Hematopoietic multipotent progenitor cell treated with erythropoietin and hydrocortisone succinate and interleukin-3 and kit ligand, for 8 days (in vitro differentiated cells): Measurements from ENCODE around the gene ZG16B.

Experiments
- DNase-seq: peaks from one replicate; pipeline ENCODE4 v3.0.0-alpha.2; 2015

The ZG16B gene, protein sequence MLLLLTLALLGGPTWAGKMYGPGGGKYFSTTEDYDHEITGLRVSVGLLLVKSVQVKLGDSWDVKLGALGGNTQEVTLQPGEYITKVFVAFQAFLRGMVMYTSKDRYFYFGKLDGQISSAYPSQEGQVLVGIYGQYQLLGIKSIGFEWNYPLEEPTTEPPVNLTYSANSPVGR

DNA sequence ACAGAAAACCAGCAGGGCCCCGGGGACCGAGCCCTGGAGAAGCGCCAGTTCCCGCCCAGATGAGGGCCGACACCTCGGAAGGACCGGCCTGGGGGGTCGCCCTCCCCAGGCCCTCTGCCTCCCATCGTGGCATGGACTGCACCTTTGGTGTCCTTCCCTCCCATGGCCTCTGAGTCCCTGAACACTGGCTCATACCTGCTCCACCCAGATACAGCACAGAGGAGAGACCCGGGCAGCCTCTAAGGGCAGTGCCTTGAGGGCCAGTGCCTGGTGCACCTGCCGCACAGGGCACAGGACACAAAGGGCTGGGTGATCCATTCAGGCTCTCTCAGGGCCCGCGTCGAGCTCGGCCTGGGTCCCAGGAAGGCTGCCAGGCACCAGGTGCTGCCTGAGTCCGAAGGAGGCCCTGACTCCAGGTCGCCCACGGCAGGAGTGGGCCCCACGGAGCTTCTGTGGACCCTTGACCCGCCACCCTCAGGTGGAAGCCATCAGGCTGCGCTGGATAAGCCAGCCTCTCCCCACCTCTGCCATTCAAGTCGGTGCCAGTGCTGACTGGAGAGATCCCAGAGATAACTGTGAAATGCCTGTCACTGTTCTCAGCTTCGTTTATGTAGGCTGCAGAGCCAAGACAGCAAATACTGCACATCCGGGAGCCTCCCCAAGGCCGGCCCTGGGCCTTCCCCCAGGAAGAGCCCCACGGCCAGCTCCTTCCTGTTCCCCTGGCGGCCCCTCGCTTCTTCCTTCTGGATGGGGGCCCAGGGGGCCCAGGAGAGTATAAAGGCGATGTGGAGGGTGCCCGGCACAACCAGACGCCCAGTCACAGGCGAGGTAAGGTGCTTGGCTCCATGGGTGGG is at the start of gene ZG16B:
Gene ZG16B, plus strand, starts transcription at position 803 of the 854 bp plus-strand sequence. CDS start 139 bp downstream, outside the sequence.
- no peak for DNase-seq

DNA sequence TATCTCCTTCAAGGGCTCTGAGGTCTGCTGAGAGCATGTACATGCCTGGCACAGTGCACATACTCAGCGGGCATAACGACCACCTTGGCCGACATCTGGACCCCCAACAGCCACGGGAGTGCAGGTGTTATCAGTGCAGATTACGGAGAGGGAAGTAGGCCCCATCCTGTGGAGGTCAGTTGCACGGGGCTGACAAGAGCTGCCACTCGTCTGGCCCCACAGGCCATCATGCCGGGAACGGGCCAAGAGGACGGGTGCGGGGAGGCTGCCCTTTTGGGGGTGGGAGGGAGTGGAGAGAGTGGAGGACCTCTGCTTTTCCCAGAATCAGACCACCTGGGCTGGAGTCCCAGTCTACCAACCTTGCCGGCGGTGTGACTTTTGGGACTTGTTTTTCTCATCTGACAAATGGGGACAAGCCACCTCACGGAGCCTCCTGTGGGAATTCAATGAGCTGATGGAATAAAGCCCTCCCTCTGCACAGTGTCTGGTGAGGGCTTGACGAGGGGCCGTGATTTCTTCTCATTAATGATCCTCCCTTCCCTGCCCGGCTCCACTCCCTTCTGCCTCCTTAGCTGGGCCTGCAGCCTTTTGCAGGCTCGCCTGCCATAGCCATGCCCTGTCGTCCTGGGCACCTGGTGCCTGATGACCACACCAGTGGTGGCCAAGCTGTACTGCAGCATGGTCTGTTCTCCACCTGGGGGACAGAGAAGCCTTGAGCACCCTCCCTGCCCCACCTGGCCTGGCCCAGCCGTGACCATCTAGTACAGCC is 47.3 kb upstream of the ZG16B start:
- no peak for DNase-seq

DNA sequence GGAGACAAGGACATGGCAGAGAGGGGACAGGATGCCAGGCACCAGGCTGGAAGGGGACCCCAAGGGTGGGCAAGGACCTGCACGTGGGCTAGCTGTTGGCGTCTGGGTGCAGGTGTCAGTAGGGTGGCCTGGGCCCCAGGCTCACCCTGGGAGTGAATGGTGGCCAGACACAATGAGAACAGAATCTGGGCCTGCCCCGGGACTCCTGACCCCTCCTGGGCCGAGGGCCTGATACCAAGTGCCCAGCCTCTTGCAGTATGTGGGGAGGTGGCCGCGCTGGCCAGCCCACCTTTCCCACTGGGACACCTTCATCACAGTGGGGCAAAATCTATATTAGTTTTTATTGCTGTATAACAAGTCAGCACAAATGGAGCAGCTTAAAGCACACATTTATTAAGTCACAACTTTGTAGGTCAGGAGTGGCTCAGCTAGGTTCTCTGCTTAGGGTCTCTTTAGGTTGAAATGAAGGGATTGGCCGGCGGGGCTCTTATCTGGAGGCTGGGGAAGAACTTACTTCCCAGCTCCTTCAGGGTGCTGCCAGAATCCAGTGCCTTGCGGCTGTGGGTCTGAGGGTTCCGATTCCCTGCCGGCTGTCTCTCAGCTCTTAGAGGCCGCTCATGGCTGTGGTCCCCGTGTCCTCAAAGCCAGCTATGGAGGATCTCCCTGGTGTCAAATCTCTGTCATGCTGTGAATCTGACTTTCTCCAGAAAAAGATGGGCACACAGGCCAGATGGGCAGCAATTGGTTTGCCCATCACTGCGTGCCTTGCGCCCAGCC is 46.3 kb upstream of the ZG16B start:
- no peak for DNase-seq

DNA sequence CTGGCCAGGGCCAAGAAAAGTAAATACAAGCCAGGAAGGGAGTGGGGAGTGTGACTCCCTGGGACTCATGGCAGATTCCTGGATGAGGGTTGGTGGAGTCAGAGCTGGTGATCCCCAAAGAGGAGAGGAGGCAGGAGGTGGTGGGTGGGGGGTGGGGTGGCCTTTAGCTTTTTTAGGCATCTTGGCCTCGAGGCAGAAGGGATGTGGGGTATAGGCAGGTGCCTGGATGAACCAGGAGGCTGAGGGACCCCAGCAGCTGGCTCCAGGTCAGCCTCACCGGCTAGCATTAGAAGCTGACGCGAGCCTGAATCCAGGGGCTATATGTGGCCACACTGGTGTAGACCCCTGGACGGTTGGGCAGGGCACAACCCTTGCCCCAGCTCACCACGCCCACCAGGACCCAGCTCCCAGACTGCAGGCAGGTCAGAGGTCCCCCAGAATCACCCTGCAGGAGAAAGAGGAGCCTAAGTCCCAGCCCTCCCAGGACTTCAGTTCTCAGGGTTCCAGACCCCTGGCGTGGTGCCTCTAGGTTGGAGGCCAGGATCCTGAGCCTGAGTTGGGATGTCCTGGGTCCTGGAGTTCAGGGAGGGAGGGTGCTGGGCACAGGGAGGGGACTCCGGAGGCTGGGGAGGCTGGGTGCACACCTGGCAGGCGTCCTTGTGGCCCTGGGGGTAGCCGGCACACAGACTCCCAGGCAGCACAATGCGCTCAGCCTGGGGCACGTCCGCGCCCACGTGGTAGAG is 45.6 kb upstream of the ZG16B start:
- no peak for DNase-seq

DNA sequence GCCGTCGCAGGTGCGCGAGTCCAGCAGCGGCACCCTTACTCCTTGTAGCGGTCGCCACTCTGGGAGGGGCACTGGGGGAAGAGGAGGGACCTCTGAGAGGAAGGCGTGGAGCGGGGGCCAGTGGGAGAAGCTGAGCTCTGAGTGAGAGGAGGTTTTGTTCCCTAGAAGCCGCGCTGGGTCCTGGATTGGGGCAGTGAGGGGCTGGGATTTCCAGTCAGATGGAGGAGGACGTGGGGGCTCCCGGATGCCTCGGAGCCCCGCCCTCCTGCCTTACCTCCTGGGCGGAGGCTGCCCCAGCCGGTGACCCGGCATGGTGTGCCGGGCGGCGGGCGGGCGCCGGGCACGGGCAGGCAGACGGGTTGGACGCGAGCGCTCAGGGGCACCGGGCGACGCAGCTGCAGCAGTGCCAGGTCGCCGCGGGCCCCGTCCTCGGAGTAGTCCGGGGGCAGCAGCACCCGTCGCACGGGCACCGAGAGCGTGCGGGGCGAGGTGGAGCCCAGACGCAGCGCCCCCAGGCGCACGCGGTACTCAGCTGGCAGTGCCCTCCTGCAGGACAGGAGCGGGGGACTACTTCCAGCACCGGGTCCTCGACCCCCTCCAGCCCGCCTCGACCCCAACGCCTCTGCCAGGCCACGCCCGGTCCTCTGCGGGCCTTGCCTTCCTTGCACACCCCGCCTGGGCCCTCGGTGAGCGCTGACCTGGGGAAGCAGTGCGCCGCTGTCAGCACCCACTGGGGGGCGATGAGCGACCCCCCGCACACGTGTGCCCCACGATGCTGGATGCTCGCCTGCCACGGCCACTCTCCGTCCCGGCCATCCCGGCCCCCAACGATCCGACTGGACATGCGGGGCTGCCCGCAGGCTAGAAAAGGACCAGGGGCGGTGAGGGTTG is 44.8 kb upstream of the ZG16B start:
- no peak for DNase-seq

DNA sequence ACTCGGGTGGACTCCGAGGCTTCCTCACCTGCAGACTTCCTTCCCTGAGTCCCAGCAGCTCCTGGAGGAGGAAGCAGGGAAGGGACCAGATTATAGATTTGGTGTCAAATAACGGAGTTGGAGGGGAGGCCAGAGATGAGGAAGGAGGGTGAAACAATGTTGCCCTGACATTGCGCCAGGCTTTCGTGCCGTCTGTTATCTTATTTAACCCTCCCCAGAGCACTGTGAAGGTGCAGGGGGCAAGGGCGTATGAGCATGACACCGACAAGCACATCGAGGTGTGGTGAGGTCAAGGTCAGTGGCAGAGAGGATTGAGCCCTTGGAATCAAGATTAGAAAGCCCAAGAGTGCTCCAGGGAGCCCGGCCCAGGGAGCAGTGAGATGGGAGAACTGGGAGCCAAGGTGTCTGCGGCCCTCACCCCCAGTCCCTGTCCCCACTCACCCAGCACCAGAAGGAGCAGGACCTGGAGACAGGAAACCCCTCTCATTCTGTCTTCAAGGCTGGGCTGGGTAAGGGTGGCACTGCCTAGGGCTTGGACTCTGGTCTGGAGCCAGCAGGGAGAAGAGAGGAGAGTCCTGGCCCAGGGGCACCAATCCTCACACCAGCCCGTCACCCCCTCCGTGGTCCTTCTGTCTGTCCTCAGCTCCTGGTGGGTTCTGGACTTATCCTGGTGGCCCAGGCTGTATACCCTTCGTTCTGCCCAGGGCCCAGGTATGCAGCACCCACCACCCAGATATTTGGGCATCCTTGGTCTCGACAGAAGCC is 43.9 kb upstream of the ZG16B start:
- no peak for DNase-seq

DNA sequence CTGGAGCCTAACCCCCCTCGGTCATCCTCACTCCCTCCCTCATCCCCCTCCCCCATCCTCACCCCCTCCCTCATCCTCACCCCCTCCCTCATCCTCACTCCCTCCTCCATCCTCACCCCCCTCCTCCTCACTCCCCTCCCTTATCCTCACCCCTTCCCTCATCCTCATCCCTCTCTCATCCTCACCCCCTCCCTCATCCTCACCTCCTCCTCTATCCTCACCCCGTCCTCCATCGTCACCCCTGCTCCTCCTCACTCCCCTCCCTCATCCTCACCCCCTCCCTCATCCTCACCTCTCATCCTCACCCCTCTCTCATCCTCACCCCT is 43.3 kb upstream of the ZG16B start:
- DNase-seq, result no peak

DNA sequence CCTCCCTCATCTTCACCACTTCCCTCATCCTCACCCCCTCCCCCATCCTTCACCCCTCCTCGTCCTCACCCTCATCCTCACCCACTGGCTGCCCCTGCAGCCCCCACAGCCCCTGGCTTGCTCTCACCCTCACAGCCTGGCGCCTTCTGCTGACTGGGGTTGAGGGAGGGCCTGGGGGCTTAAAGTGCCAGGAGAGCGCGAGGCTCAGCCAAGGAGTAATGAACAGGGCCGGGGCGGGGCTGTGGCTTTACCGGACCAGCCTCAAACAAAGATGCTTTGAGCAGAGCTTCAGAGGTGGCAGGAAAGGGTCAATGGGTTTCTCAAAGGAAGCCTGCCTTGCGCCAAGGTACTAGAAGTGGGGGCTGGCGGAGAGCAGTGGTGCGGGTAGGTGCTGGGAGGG is 42.7 kb upstream of the ZG16B start, which contains the start of gene PRSS33:
Gene PRSS33, minus strand, starts transcription at position 155 of the 400 bp plus-strand sequence. CDS start 1,013 bp downstream, outside the sequence.
- DNase-seq, result no peak

DNA sequence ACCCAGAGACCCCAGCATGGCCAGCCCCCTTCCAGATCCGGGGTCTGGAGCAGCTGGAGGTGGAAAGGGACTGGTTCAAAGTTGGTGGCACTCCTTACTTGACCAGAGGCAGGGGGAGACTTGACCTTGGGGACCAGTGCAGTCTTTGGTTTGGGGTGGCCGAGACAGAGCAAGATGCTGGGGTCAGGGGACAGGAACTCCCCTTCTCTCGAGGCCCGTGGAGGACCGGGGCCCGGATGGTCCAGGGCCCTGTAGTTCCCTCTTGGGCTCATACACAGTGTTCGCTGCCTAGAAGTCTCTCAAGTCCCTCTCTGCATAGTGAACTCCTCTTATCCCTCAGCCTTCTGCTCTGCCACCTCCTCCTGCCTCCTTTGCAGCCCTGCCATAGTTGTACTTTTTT is 42.1 kb upstream of the ZG16B start:
- no peak for DNase-seq

DNA sequence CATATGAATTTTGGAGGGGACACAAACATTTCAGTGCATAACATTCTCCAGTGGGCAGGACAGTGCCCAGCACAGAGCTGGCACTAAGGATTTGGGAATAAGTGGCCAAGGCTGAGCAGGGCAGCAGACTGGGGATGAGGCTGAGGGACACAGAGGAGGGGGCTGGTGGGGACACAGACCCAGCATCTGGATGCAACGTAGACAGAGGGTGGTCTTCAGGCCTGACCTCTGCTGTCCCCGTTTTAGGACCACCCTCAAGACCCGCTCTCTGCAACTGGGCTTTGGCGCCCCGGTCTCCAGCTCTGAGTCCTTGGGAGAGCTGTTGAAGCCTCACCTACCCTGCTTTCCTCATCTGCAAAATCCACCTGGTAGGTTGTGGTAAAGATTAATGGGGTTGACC is 39.5 kb upstream of the ZG16B start:
- DNase-seq, result no peak

DNA sequence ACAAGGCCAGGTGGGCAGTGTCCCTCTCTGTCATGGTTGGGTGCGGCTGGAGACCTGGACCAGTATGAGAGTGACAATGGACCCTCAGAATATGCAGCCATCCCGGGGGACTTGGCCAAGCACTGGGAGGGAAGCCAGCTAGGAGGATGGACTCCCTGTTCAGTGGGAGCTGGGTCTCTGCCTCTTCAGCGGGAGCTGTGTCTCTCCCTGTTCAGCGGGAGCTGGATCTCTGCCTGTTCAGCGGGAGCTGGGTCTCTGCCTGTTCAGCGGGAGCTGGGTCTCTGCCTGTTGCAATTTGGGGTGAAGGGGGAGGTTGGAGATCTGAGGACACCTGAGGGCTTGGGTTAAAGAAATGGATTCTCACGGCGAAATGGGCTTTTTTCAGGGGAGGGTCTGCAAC is 38.9 kb upstream of the ZG16B start:
- DNase-seq, result no peak

DNA sequence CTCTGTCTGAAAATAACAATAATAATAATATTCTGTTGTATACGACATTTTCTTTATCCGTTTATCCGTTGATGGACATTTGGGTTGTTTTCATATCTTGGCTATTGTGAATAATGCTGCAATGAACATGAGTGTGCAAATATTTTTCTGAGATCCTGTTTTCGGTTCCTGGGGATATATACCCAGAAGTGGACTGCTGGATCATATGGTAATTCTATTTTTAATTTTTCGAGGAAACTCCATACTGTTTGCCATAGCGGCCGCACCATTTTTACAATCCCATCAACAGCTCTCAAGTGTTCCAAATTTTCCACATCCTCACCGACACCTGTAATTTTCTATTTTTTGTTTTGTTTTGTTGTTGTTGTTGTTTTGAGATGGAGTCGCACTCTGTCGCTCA is 37.2 kb upstream of the ZG16B start:
- DNase-seq, result no peak

DNA sequence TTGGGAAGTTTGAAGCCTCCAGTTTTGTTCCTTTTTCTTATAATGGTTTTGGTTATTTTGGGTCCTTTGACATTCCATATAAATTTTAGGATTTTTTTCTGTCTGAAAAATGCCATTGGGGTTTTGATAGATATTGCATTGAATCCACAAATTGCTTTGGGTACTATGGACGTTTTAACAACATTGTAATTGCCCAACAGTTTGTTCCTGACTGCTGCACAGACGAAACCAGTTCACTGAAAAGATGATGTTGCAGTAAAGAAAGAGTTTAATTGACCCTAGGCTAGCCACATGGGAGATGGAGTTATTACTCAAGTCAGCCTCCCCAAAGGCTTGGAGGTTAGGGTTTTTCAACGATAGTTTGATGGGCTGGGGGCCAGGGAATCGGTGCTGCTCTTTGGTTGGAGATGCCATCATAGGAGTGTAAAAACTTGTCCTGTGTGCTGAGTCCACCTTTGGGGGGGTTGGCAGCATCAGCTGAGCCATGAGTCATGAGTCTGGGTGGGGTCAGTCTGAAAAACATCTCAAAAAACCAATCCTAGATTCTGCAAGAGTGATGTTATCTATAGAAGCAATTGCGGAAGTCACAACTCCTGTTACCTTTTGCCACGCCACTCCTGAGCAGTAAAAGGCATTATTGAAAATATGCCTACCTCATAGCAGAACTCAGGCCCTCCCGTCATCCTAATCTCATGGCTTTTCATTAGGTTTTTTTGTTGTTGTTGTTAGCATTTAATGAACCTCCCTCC is 34.5 kb upstream of the ZG16B start:
- no peak for DNase-seq

DNA sequence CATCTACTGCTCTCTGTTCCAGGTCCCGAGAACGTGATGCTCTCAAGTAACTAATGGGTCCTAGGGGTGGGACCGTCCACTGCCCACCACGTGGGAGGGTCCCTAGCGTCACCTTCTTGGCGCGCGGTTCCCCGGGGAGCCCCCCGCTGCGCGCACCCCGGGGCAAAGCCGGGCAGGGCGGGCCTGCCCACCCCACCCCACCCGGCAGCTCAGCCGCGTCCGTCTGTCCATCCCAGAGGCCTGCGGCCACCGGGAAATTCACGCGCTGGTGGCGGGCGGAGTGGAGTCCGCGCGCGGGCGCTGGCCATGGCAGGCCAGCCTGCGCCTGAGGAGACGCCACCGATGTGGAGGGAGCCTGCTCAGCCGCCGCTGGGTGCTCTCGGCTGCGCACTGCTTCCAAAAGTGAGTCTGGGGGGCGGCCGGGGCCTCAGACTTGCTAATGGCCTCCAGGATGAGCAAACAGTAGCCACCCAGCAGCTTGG is 31.3 kb upstream of the ZG16B start:
- DNase-seq, result no peak

DNA sequence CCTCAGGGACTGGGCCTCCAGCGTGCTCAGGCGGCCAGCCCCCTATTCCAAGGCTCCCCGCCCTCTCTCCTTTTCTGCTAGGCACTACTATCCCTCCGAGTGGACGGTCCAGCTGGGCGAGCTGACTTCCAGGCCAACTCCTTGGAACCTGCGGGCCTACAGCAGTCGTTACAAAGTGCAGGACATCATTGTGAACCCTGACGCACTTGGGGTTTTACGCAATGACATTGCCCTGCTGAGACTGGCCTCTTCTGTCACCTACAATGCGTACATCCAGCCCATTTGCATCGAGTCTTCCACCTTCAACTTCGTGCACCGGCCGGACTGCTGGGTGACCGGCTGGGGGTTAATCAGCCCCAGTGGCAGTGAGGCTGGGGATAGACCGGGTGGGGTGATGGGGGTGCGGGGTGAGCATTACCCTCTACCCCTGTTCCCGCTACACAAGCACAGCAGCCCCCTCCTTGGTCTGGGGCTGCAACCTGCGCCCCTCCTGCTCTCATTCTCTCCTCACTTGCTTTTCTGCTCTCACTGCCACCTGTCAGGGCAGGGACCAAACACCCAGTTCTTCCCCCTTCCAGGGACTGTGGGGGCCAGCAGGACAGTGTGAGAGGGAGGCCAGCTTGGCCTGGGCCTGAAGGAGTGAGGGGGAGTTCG is 30.8 kb upstream of the ZG16B start:
- DNase-seq, result no peak

DNA sequence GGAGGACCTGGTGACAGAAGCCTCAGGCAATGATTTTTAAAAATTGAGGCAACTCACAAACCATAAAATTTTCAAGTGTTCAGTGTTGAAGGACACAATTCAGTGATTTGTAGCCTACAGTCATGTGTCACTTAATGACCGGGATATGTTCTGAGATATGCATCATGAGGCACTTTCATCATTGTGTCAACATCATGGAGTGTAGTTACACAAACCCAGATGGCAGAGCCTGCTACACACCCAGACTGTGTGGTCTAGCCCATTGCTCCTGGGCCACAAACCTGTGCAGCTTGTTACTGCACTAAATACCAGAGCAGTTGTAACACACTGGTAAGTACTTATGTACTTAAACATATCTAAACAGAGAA is 30.3 kb upstream of the ZG16B start:
- no peak for DNase-seq

DNA sequence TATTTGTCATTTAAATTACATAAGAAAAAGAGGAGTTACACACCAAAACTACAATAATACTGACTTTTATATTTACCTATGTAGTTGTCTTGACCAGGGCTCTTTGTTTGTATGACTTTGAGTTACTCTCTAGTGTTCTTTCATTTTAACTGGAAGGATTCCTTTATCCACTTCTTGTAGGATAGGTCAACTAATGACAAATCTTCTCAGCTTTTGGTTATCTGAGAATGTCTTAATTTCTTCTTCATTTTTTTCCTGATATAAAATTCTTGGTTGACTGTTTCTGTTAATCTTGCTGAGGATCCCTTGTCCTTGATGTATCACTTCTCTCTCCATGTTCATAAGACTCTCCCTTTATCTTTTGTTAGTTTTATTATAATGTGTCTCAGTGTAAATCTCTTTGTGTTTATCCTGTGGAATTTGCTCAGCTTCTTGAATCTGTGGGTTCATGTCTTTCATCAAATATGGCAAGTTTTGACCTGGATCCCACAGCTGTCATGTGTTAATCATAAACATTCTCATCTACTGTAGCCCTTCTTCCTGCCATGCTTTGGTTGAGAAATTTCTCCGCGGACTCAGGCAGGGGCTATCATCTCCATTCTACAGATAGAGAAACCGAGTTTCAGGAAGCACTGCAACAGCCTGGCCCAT is 26.4 kb upstream of the ZG16B start:
- DNase-seq, result no peak

DNA sequence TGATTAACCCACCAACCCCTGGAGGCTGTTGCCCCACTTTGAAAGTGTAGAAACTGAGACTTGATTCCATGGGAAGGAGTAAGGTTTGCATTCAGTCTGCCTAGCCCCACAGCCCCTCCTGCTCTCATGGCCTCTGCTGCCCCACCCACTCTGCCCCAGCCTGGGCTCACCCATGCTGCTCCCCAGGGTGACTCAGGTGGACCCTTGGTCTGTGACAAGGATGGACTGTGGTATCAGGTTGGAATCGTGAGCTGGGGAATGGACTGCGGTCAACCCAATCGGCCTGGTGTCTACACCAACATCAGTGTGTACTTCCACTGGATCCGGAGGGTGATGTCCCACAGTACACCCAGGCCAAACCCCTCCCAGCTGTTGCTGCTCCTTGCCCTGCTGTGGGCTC is 25.4 kb upstream of the ZG16B start:
- no peak for DNase-seq

DNA sequence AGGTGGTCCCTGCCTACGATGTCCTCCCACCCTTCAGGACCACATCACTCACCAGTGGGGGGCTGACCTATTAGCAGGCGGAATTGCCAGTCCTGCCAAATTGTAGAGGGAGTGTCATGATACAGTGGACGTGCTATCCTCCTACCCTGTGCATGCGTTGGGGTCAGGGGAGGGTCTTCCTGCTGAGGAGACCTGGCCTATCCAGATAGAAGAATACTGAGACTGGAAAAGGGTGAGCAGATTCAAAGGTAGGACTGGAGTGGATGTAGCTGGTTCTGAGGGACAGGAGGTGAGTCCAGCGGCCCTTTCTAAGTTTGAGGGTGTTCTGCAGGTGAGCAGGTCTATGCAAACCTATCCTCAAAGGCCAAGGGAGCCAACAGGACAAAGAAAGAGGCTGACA is 23.8 kb upstream of the ZG16B start:
- no peak for DNase-seq
